OCI-LY3 (cell line): ENCODE results near the gene GRID1.

Source experiments
- H2AFZ ChIP-seq: fragments of 200-600, 300-600 bp; shearing (Covaris generic); 2 replicates; pipeline ENCODE4 v1.6.0; 2014; ENCODE audit warnings: antibody characterized with exemption, low read depth, low read length
- H3K27ac ChIP-seq: fragments of 200-600, 300-600 bp; sonication (generic); 2 replicates; pipeline ENCODE4 v1.5.1; 2014; ENCODE audit warnings: mild to moderate bottlenecking, low read length, moderate library complexity, mixed read lengths
- H3K27me3 ChIP-seq: fragments of 200-600, 300-600 bp; sonication (generic); 2 replicates; pipeline ENCODE4 v1.6.1; 2014; ENCODE audit warnings: low read depth, low read length, mixed read lengths
- H3K36me3 ChIP-seq: fragments of 200-600, 300-600 bp; sonication (generic); replicated peaks from 2 replicates; pipeline ENCODE3; 2014; ENCODE audit warnings: low read depth, low read length, mixed read lengths
- H3K4me1 ChIP-seq: fragments of 300-600, 200-600 bp; sonication (generic); 2 replicates; pipeline ENCODE4 v1.6.1; 2014; ENCODE audit warnings: low read length, mixed read lengths
- H3K4me2 ChIP-seq: fragments of 200-600, 300-600 bp; sonication (generic); 2 replicates; pipeline ENCODE4 v1.6.1; 2014; ENCODE audit warnings: low read length, mixed read lengths
- H3K4me3 ChIP-seq: fragments of 300-600, 200-600 bp; sonication (generic); 2 replicates; pipeline ENCODE4 v1.5.1; 2014; ENCODE audit warnings: antibody characterized with exemption, mild to moderate bottlenecking, low read length, moderate library complexity
- H3K79me2 ChIP-seq: fragments of 300-600, 200-600 bp; shearing (Covaris generic); 2 replicates; pipeline ENCODE4 v1.6.1; 2014; ENCODE audit warnings: mild to moderate bottlenecking, low read length, mixed read lengths
- H3K9ac ChIP-seq: fragments of 300-600, 200-600 bp; shearing (Covaris generic); 2 replicates; pipeline ENCODE4 v1.6.0; 2014; ENCODE audit warnings: mild to moderate bottlenecking, low read length, moderate library complexity
- H3K9me3 ChIP-seq: fragments of 200-600, 300-600 bp; shearing (Covaris generic); 2 replicates; pipeline ENCODE4 v1.6.1; 2014; ENCODE audit warnings: low read length, mixed read lengths; ENCODE audit not compliant: insufficient read depth
- H4K20me1 ChIP-seq: fragments of 200-600, 300-600 bp; sonication (generic); 2 replicates; pipeline ENCODE4 v1.6.1; 2016; ENCODE audit warnings: low read length, mixed read lengths; ENCODE audit not compliant: insufficient read depth
- EZH2phosphoT487 ChIP-seq: fragments of 200-600 bp; shearing (Covaris generic); IDR thresholded peaks from 2 replicates; pipeline ENCODE4 v1.6.1; 2018; ENCODE audit warnings: antibody characterized with exemption, mixed run types, low read depth
- TF ChIP-seq, protein P1 (sequence below): fragments of 200-600, 300-600 bp; sonication (generic); IDR thresholded peaks from 2 replicates; pipeline ENCODE4 v1.5.1; 2014; ENCODE audit warnings: antibody characterized with exemption, low read length, low read depth

GRID1 gene

DNA sequence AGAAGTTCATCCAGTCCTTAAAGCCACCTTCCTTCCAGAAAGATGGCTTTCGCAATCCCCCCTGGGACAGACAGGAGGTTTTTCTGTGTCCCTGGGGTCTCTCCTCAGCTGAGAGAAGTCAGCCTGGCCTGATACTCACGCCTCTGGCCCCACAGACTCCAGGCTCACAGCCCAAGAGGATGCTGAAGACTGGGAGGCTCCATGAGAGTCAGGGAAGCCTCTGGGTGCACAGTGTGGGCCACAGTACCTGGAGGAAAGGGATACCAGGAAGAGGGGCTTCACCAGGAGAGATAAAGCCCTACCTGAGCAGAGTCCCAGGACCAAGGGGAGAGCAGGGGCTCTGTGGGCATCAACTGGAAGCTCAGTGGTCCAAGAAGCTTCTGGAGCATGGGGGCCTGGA, 324.4 kb downstream of the GRID1 start:
- H3K9me3 ChIP-seq: no peaks in the 10 kb centered on the region
- H3K79me2 ChIP-seq: no peaks in the 10 kb centered on the region
- no peaks in the 10 kb centered on the region; the same call in 1 of the 2 replicates for H4K20me1 ChIP-seq
- H3K4me3 ChIP-seq: no peak overlapping the region
- H3K36me3 ChIP-seq: no peaks in the 10 kb centered on the region
- H3K9ac ChIP-seq: no peak overlapping the region
- H2AFZ ChIP-seq: no peak overlapping the region
- H3K27ac ChIP-seq: no peak overlapping the region
- peaks cover under 1% of the 10 kb centered on the region; the same call in 1 of the 2 replicates for H3K4me1 ChIP-seq
- peaks cover 26% of the 10 kb centered on the region for H3K27me3 ChIP-seq
- TF ChIP-seq, protein P1, sequence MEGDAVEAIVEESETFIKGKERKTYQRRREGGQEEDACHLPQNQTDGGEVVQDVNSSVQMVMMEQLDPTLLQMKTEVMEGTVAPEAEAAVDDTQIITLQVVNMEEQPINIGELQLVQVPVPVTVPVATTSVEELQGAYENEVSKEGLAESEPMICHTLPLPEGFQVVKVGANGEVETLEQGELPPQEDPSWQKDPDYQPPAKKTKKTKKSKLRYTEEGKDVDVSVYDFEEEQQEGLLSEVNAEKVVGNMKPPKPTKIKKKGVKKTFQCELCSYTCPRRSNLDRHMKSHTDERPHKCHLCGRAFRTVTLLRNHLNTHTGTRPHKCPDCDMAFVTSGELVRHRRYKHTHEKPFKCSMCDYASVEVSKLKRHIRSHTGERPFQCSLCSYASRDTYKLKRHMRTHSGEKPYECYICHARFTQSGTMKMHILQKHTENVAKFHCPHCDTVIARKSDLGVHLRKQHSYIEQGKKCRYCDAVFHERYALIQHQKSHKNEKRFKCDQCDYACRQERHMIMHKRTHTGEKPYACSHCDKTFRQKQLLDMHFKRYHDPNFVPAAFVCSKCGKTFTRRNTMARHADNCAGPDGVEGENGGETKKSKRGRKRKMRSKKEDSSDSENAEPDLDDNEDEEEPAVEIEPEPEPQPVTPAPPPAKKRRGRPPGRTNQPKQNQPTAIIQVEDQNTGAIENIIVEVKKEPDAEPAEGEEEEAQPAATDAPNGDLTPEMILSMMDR: no peak
- TF ChIP-seq EZH2phosphoT487: no peak
- no peak overlapping the region for H3K4me2 ChIP-seq

DNA sequence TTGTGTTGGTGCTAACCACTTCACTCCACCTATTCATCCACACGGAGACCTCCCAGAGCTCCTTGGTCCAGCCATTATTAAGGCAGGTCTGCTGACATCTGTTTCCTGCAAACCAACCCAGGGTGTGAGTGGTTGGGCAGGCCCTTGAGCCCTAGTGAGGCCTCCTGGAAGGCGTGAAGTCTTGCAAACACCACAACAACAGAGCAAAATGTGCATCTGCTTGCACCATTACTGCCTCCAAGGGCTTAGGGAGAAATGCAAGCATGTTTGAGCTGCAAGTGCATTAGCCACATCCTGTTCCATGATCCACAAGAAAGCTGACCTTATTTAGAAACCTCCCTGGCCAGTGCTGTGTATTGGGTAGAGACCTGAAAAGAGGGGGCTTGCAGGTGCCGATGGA, 325.5 kb downstream of the GRID1 start:
- Histone ChIP-seq H3K4me3 (no peak overlapping the region), H3K4me1 (no peaks in the 10 kb centered on the region), H2AFZ (no peak overlapping the region), H3K79me2 (no peaks in the 10 kb centered on the region), H3K9me3 (no peaks in the 10 kb centered on the region), H3K4me2 (no peak overlapping the region), H3K36me3 (no peaks in the 10 kb centered on the region), H4K20me1 (no peaks in the 10 kb centered on the region), H3K27ac (no peak overlapping the region), H3K27me3 (peaks cover 21% of the 10 kb centered on the region), H3K9ac (no peak overlapping the region)
- no peak for TF ChIP-seq EZH2phosphoT487
- TF ChIP-seq, protein P1: no peak

- TF ChIP-seq EZH2phosphoT487: no peak
- TF ChIP-seq, protein P1: no peak
- no peaks in the 10 kb centered on the region for H3K36me3 ChIP-seq
Observed at GRCh38 chr10:86038371-86038770, 328.2 kb downstream of the GRID1 start.

DNA sequence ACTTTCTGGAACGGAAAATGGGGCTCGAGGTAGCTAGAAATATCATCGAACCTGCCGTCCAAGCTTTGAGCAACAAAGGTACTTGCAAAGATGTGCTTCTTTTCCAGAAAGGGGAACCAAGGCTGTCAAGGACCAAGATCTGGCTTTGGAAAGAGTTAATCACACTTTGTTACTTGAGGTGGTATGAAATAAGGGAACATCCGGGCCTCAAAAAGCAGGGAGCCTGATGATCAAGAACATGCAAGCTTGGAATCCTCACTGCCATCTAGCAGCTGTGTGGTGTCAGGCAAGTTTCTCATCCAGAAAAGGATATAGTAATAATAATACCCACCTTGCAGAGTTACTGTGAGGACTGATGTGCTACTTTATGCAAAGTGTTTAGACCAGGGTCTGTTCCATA, 329.5 kb downstream of the GRID1 start:
- H3K27me3 ChIP-seq: peaks cover 5% of the 10 kb centered on the region
- no peak overlapping the region for H3K4me2 ChIP-seq
- H3K36me3 ChIP-seq: no peaks in the 10 kb centered on the region
- H3K4me1 ChIP-seq: no peaks in the 10 kb centered on the region
- H2AFZ ChIP-seq: no peak overlapping the region
- no peak overlapping the region for H3K4me3 ChIP-seq
- H3K27ac ChIP-seq: no peak overlapping the region
- no peaks in the 10 kb centered on the region for H3K9me3 ChIP-seq
- H3K79me2 ChIP-seq: no peaks in the 10 kb centered on the region
- TF ChIP-seq, protein P1: no peak
- no peak for TF ChIP-seq EZH2phosphoT487
- H4K20me1 ChIP-seq: no peaks in the 10 kb centered on the region
- H3K9ac ChIP-seq: no peak overlapping the region

More at GRCh38 chr10:86038371-86038770, 328.2 kb downstream of the GRID1 start:
- Histone ChIP-seq H2AFZ (no peak overlapping the region), H3K9me3 (no peaks in the 10 kb centered on the region), H3K79me2 (no peaks in the 10 kb centered on the region), H3K27me3 (peaks cover 5% of the 10 kb centered on the region), H3K4me1 (no peaks in the 10 kb centered on the region), H3K9ac (no peak overlapping the region), H4K20me1 (no peaks in the 10 kb centered on the region), H3K27ac (no peak overlapping the region), H3K4me2 (no peak overlapping the region), H3K4me3 (no peak overlapping the region)
